ENCODE data around the gene CHCHD3. TPM values are rescaled to one million over a fixed set of nuclear protein-coding genes. Genes with fewer than 3 reads are reported as not detected.

CHCHD3 gene
- total RNA-seq, 1 experiment from 2014 or later = 102 TPM

- Mint-ChIP-seq H3K9me3 (ENCODE audit: unreplicated experiment) (no peaks in the 10 kb centered on the region), H3K27ac (ENCODE audit: unreplicated experiment) (no peak overlapping the region), H3K4me1 (ENCODE audit: low read depth, unreplicated experiment) (peaks cover 16% of the 10 kb centered on the region), H3K27me3 (ENCODE audit: insufficient read depth, unreplicated experiment) (no peaks in the 10 kb centered on the region), H3K4me3 (ENCODE audit: unreplicated experiment) (no peak overlapping the region), H3K36me3 (ENCODE audit: insufficient read depth, unreplicated experiment) (peaks cover 5% of the 10 kb centered on the region)
- ChIA-PET POLR2A (interaction anchor here (0.6 kb wide), 1 partner anchor 291 kb away, joined by 5 read pairs; no protein-coding TSS in a partner anchor), CTCF (interaction anchor here (0.5 to 0.8 kb wide), 4 partner anchors 8 to 244 kb away, joined by 3 to 6 read pairs (median 3); no protein-coding TSS in a partner anchor)
- Histone ChIP-seq H3K9me3 (no peaks in the 10 kb centered on the region), H3K4me1 (peaks cover 29% of the 10 kb centered on the region), H3K36me3 (ENCODE audit: control insufficient read depth, insufficient read depth, low read length) (no peaks in the 10 kb centered on the region), H3K4me3 (ENCODE audit: low read depth, low read length) (no peak overlapping the region), H3K27me3 (replicated peaks; ENCODE audit: control insufficient read depth, insufficient read depth, low read length) (no peaks in the 10 kb centered on the region)
- no TSS peak for BruUV-seq (replicated peaks)
- no peak for TF ChIP-seq CTCF (IDR thresholded peaks at IDR 0.05; ENCODE audit: insufficient read depth in 1 of 2, low read depth in 1 of 2, low read length in 1 of 2, severe bottlenecking in 1 of 2, unreplicated experiment in 1 of 2)
- DNase-seq = no peak
- intact Hi-C loops (cut with micrococcal nuclease; ENCODE audit: unreplicated experiment) = no loop called here
Observed at GRCh38 chr7:133050200-133050995, 31.5 kb downstream of the CHCHD3 start.

- no peaks in the 10 kb centered on the region for H3K9me3 ChIP-seq
- H3K27me3 ChIP-seq (replicated peaks; ENCODE audit: control insufficient read depth, insufficient read depth, low read length) = no peaks in the 10 kb centered on the region
- TF ChIP-seq CTCF (IDR thresholded peaks at IDR 0.05; ENCODE audit: insufficient read depth in 1 of 2, low read depth in 1 of 2, low read length in 1 of 2, severe bottlenecking in 1 of 2, unreplicated experiment in 1 of 2) = no peak
- no peak overlapping the region for H3K4me3 ChIP-seq (ENCODE audit: low read depth, low read length)
- Mint-ChIP-seq H3K27ac (ENCODE audit: unreplicated experiment) (no peak overlapping the region), H3K36me3 (ENCODE audit: insufficient read depth, unreplicated experiment) (no peaks in the 10 kb centered on the region), H3K27me3 (ENCODE audit: insufficient read depth, unreplicated experiment) (no peaks in the 10 kb centered on the region), H3K9me3 (ENCODE audit: unreplicated experiment) (no peaks in the 10 kb centered on the region), H3K4me3 (ENCODE audit: unreplicated experiment) (no peak overlapping the region), H3K4me1 (ENCODE audit: low read depth, unreplicated experiment) (peaks cover 16% of the 10 kb centered on the region)
- peaks cover 26% of the 10 kb centered on the region for H3K4me1 ChIP-seq
- POLR2A ChIA-PET = no interaction called here
- BruUV-seq (replicated peaks) = no TSS peak
- no peaks in the 10 kb centered on the region for H3K36me3 ChIP-seq (ENCODE audit: control insufficient read depth, insufficient read depth, low read length)
- intact Hi-C loops (cut with micrococcal nuclease; ENCODE audit: unreplicated experiment) = no loop called here
- CTCF ChIA-PET = no interaction called here
- no peak for DNase-seq
Observed at GRCh38 chr7:133048589-133048988, 33.3 kb downstream of the CHCHD3 start.

GRCh38 chr7:133047321-133047720 is 34.6 kb downstream of the CHCHD3 start:
- Mint-ChIP-seq H3K4me1 (ENCODE audit: low read depth, unreplicated experiment) (peaks cover 16% of the 10 kb centered on the region), H3K9me3 (ENCODE audit: unreplicated experiment) (no peaks in the 10 kb centered on the region), H3K27ac (ENCODE audit: unreplicated experiment) (no peak overlapping the region), H3K27me3 (ENCODE audit: insufficient read depth, unreplicated experiment) (no peaks in the 10 kb centered on the region), H3K36me3 (ENCODE audit: insufficient read depth, unreplicated experiment) (no peaks in the 10 kb centered on the region), H3K4me3 (ENCODE audit: unreplicated experiment) (no peak overlapping the region)
- peaks cover 26% of the 10 kb centered on the region for H3K4me1 ChIP-seq
- POLR2A ChIA-PET = no interaction called here
- H3K36me3 ChIP-seq (ENCODE audit: control insufficient read depth, insufficient read depth, low read length) = no peaks in the 10 kb centered on the region
- no peaks in the 10 kb centered on the region for H3K9me3 ChIP-seq
- intact Hi-C loops (cut with micrococcal nuclease; ENCODE audit: unreplicated experiment) = no loop called here
- no peak overlapping the region for H3K4me3 ChIP-seq (ENCODE audit: low read depth, low read length)
- DNase-seq = no peak
- H3K27me3 ChIP-seq (replicated peaks; ENCODE audit: control insufficient read depth, insufficient read depth, low read length) = no peaks in the 10 kb centered on the region
- no peak for TF ChIP-seq CTCF (IDR thresholded peaks at IDR 0.05; ENCODE audit: insufficient read depth in 1 of 2, low read depth in 1 of 2, low read length in 1 of 2, severe bottlenecking in 1 of 2, unreplicated experiment in 1 of 2)
- CTCF ChIA-PET = no interaction called here
- BruUV-seq (replicated peaks) = no TSS peak
